NT2/D1 (cell line): ENCODE measurements around the gene PLD4.

Experiments used
- SUZ12 ChIP-seq: IDR thresholded peaks from 2 replicates; pipeline ENCODE4 v1.6.1; 2011; ENCODE audit not compliant: insufficient read length, insufficient read depth; ENCODE audit errors: extremely low read depth
- YY1 ChIP-seq: IDR thresholded peaks from 2 replicates; pipeline ENCODE4 v1.6.1; 2011; ENCODE audit not compliant: insufficient read length, insufficient read depth
- ZNF274 ChIP-seq: IDR thresholded peaks from 2 replicates; pipeline ENCODE4 v1.6.1; 2011; ENCODE audit warnings: mild to moderate bottlenecking, low read depth, low read length

DNA sequence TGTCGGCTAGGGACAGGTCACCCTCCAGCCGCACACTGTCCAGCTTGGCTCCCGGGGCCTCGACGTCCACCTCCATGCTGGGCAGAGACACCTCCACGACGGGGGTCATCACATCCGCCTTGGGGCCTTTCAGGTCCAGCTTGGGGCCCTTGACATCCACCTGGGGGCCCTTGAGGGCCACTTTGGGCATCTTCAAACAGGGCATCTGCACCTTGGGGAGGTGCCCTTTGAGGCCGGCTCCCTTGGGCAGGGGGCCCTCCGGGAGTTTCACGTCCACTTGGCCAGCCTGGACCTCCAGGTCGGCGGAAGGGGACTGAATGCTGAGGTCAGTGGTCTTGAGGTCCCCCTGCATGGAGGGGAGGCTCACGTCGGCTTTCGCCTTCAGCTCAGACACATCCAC, 17.9 kb downstream of the PLD4 start:
- TF ChIP-seq YY1 (no peak), SUZ12 (no peak), ZNF274 (no peak)
